Gastroesophageal sphincter (tissue), 3 donors: Measurements from ENCODE around the gene GABRG3.

Experiments
- EP300 ChIP-seq: sonication (generic); formaldehyde crosslinking; IDR thresholded peaks from one replicate; pipeline ENCODE4 v1.6.1; 2017; ENCODE audit warnings: antibody characterized with exemption, mild to moderate bottlenecking
- POLR2AphosphoS5 ChIP-seq: sonication (generic); formaldehyde crosslinking; IDR thresholded peaks from one replicate; pipeline ENCODE4 v1.6.1; 2017; ENCODE audit warnings: antibody characterized with exemption
- TF ChIP-seq, protein P1 (sequence below), 4 experiments: fragments of 200-600 bp in 2 of 4; fragments of 450-650 bp in 2 of 4; sonication (generic) in 1 of 4; IDR thresholded peaks; one replicate each; pipeline ENCODE4 v1.5.1; 2017 to 2019; ENCODE audit warnings: antibody characterized with exemption in 4 of 4, mild to moderate bottlenecking in 2 of 4, moderate library complexity in 2 of 4

DNA sequence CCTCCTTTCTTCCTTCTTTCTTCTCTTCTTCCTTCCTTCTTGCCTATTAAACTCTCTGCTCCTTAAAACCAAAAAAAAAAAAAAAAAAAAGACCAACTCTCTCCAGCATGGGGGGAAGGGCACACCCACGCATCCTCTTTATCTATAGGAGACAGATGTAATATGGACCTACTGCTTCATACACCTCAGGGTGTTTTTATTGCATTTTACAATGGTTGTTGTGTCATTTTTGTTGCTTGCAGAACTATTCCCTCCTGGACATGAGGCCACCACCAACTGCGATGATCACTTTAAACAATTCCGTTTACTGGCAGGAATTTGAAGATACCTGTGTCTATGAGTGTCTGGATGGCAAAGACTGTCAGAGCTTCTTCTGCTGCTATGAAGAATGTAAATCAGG is 561.4 kb downstream of the GABRG3 start:
- TF ChIP-seq, protein P1, sequence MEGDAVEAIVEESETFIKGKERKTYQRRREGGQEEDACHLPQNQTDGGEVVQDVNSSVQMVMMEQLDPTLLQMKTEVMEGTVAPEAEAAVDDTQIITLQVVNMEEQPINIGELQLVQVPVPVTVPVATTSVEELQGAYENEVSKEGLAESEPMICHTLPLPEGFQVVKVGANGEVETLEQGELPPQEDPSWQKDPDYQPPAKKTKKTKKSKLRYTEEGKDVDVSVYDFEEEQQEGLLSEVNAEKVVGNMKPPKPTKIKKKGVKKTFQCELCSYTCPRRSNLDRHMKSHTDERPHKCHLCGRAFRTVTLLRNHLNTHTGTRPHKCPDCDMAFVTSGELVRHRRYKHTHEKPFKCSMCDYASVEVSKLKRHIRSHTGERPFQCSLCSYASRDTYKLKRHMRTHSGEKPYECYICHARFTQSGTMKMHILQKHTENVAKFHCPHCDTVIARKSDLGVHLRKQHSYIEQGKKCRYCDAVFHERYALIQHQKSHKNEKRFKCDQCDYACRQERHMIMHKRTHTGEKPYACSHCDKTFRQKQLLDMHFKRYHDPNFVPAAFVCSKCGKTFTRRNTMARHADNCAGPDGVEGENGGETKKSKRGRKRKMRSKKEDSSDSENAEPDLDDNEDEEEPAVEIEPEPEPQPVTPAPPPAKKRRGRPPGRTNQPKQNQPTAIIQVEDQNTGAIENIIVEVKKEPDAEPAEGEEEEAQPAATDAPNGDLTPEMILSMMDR (IDR thresholded peaks at IDR 0.05), result no peak
- TF ChIP-seq POLR2AphosphoS5 (no peak), EP300 (no peak)
